Measurements from ENCODE around the gene SGMS1.

Gene SGMS1

DNA sequence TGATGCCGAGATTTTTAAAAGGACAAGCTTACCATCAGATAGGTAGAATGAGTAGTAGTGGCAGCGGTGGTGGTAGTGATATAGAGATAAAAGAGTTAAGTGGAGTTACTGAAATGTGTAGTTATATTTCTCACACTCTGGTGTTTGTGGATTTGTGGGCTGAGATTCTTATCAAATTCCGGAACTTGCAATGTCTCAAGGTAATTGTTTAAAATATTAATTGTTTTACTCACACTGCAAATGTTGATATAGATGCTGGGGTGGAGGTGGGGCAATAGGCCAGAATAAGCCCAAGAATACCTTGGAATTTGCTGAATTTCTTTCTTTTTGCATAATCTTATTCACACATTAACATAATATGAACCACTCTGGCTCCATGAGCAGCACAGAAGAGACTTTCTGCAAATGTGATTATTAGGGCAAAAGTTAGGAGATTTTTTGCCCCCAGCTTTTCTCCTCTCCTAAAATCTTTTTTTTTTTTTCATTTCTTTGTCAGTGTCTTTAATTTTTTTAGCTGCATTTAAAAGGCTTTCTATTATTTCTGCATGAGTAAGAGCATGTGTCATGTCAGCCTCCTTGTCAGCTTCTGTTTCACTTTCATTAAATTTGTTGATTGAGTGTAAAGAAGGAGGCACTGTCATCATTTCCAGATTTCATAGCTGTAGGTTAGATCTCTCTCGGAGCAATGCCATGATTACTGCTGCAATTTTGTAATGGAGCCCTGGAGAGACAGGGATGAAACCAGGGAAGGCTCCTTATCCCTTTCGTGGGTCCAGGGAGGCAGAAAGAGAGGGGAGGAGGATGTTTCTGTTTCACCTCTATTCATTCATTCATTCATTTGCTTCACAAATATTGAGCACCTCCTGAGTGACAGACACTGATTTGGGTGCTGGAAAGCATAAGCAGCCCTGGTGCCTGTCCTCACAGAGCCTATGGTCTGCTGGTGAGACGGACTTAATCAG is 13.1 kb upstream of the SGMS1 start:
- Histone ChIP-seq H3K4me3 (IDR thresholded peaks at IDR 0.05; ENCODE audit: insufficient read depth, low read depth, low read length) (no peak overlapping the region), H3K4me2 (peak overlapping the region; percentile 40)

GRCh38 chr10:50635286-50635685 is 11.5 kb upstream of the SGMS1 start:
- TF ChIP-seq CTCF (conservative IDR thresholded peaks at IDR 0.05; ENCODE audit: low read depth, low read length), result no peak
- H3K27ac ChIP-seq, result no peak overlapping the region
- no peak overlapping the region for H3K4me2 ChIP-seq
- H4K20me1 ChIP-seq (ENCODE audit: insufficient read depth), result no peaks in the 10 kb centered on the region
- H3K36me3 ChIP-seq (ENCODE audit: insufficient read depth), result no peaks in the 10 kb centered on the region
- no peaks in the 10 kb centered on the region for H3K27me3 ChIP-seq (ENCODE audit: insufficient read depth, low read depth)
- H3K4me3 ChIP-seq (IDR thresholded peaks at IDR 0.05; ENCODE audit: insufficient read depth, low read depth, low read length), result no peak overlapping the region
- H3K4me1 ChIP-seq (ENCODE audit: low read depth, poor library complexity, severe bottlenecking), result peaks cover 11% of the 10 kb centered on the region
- no peaks in the 10 kb centered on the region for H3K79me2 ChIP-seq (ENCODE audit: insufficient read depth, low read depth)
- no peak overlapping the region for H2AFZ ChIP-seq (ENCODE audit: low read depth)
- H3K9ac ChIP-seq, result no peak overlapping the region

More for the DNA sequence above, 13.1 kb upstream of the SGMS1 start:
- Histone ChIP-seq H3K27ac (peak overlapping the region; percentile 34; the same call in 1 of the 2 replicates), H3K27me3 (ENCODE audit: insufficient read depth, low read depth) (no peaks in the 10 kb centered on the region), H4K20me1 (ENCODE audit: insufficient read depth) (no peaks in the 10 kb centered on the region), H2AFZ (ENCODE audit: low read depth) (peak overlapping the region; percentile 46), H3K79me2 (ENCODE audit: insufficient read depth, low read depth) (no peaks in the 10 kb centered on the region), H3K36me3 (ENCODE audit: insufficient read depth) (no peaks in the 10 kb centered on the region), H3K4me1 (ENCODE audit: low read depth, poor library complexity, severe bottlenecking) (peaks cover 11% of the 10 kb centered on the region), H3K9ac (peak overlapping the region; percentile 22; the same call in 1 of the 2 replicates)
- TF ChIP-seq CTCF (conservative IDR thresholded peaks at IDR 0.05; ENCODE audit: low read depth, low read length), result no peak

- no peak for TF ChIP-seq CTCF (conservative IDR thresholded peaks at IDR 0.05; ENCODE audit: low read depth, low read length)
- Histone ChIP-seq H2AFZ (ENCODE audit: low read depth) (no peak overlapping the region), H3K36me3 (ENCODE audit: insufficient read depth) (no peaks in the 10 kb centered on the region), H3K4me1 (ENCODE audit: low read depth, poor library complexity, severe bottlenecking) (peaks cover 11% of the 10 kb centered on the region), H4K20me1 (ENCODE audit: insufficient read depth) (no peaks in the 10 kb centered on the region), H3K9ac (no peak overlapping the region), H3K4me3 (IDR thresholded peaks at IDR 0.05; ENCODE audit: insufficient read depth, low read depth, low read length) (no peak overlapping the region), H3K27ac (no peak overlapping the region), H3K79me2 (ENCODE audit: insufficient read depth, low read depth) (no peaks in the 10 kb centered on the region), H3K27me3 (ENCODE audit: insufficient read depth, low read depth) (no peaks in the 10 kb centered on the region), H3K4me2 (no peak overlapping the region)
Measured at GRCh38 chr10:50634479-50634878, 10.7 kb upstream of the SGMS1 start.

DNA sequence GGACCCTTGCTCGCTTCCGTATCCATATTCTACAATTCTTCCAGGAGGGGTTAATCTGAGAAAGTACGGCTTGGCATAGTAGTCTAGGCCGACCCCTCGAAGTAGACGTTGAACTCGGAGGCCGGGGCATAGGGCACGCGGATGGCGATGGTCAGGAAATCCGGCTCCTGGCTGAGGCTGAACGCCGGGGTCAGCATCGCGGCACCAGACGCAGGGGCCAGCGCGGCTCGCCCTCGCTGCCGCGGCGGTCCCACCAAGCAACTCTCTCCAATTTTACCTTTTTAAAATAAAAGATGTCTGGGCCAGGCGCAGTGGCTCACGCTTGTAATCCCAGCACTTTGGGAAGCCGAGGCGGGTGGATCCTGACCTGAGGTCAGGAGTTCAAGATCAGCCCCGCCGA is 7.3 kb upstream of the SGMS1 start:
- Histone ChIP-seq H3K36me3 (ENCODE audit: insufficient read depth) (no peaks in the 10 kb centered on the region), H3K27ac (no peak overlapping the region), H3K9ac (no peak overlapping the region), H2AFZ (ENCODE audit: low read depth) (no peak overlapping the region), H3K27me3 (ENCODE audit: insufficient read depth, low read depth) (no peaks in the 10 kb centered on the region), H3K4me2 (no peak overlapping the region), H3K4me3 (IDR thresholded peaks at IDR 0.05; ENCODE audit: insufficient read depth, low read depth, low read length) (no peak overlapping the region), H4K20me1 (ENCODE audit: insufficient read depth) (no peaks in the 10 kb centered on the region), H3K4me1 (ENCODE audit: low read depth, poor library complexity, severe bottlenecking) (peaks cover 12% of the 10 kb centered on the region), H3K79me2 (ENCODE audit: insufficient read depth, low read depth) (no peaks in the 10 kb centered on the region)
- no peak for TF ChIP-seq CTCF (conservative IDR thresholded peaks at IDR 0.05; ENCODE audit: low read depth, low read length)

All from KMS-11 (cell line).